Neutrophil (primary cell): ENCODE measurements around the gene PODN.

Experiments
- H3K27ac ChIP-seq: fragments of 200-600 bp; sonication (generic); 2 replicates; pipeline ENCODE4 v1.5.1; 2016; ENCODE audit warnings: mild to moderate bottlenecking, moderate library complexity
- H3K27me3 ChIP-seq: fragments of 200-600 bp; sonication (generic); 2 replicates; pipeline ENCODE4 v1.6.0; 2016; ENCODE audit warnings: mild to moderate bottlenecking
- H3K36me3 ChIP-seq: fragments of 200-600 bp; sonication (generic); 2 replicates; pipeline ENCODE4 v1.5.1; 2017
- H3K4me1 ChIP-seq, 2 experiments: fragments of 200-600 bp in 1 of 2; sonication (generic) in 1 of 2; 1 replicate in 1 of 2; 2 replicates in 1 of 2; pipeline versions ENCODE4 v1.5.1 to v1.6.1; 2013 to 2016; ENCODE audit warnings: low read depth in 1 of 2, low read length in 1 of 2, mild to moderate bottlenecking in 1 of 2, moderate library complexity in 1 of 2; ENCODE audit not compliant: control insufficient read depth in 1 of 2, insufficient read depth in 1 of 2
- H3K4me3 ChIP-seq, 2 experiments: fragments of 200-600 bp in 1 of 2; sonication (generic) in 1 of 2; 1 replicate in 1 of 2; 2 replicates in 1 of 2; pipeline ENCODE4 v1.5.1; 2013 to 2016; ENCODE audit warnings: low read depth in 1 of 2, low read length in 1 of 2, mild to moderate bottlenecking in 1 of 2, moderate library complexity in 1 of 2
- H3K9me3 ChIP-seq: fragments of 200-600 bp; sonication (generic); 2 replicates; pipeline ENCODE4 v1.5.1; 2016
- TF ChIP-seq, protein P1 (sequence below): fragments of 200-600 bp; sonication (generic); IDR thresholded peaks from 2 replicates; pipeline ENCODE4 v1.5.1; 2016; ENCODE audit warnings: antibody characterized with exemption

The PODN gene

DNA sequence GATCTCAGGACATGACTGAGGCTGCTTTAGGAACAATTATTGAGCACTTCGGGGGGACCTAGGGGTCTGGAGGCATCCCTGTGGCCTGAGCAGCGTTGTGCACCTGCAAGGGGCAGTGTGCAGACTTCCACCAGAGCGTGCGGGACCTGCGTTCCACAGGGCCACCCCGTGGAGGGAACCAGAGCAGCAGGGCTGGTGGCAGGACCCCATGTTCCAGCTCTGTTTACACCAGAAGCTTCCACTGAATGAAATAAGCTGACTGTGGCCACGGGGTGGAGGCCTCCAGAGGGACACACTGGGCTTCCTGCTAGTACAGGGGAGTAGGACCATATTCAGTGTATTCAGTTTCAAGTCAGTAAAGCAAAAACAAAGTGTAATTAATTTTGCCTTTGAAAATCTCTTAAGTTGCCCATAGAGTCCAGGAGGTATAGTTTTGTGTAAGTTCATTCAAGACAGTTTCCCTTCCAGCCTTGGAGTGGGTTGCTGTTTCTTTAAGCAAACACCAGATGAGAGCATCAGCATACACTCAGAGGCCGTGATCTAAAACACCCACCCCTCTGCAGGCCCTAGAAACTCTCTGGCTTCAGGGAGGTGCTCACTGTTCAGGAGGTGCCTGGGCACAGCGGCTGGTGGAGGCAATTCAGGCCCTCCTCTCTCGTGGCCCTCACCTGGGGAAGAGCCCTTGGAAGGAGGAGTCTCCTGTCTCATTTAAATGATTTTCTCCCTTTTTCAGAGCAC, 63.8 kb downstream of the PODN start:
- no peak overlapping the region for H3K27ac ChIP-seq

DNA sequence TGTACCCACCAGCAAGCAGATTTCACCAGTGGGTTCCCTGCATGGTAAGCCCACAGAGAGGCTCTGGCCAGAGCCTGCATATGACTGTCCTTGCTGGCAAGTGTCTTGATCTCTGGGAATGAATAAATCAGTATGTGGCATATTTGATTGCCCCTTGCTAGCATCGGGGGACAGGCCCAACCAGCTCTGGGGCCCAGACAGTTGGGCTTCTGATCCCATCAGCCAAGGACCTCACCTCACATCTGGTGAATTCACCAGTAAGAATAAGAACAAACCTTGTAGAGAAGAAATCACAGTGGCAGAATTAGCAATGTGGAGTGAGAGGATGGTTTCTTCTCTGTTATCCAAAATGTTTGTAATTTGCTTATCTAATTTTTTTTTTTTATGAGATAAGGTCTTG, 64.5 kb downstream of the PODN start:
- H3K4me3 ChIP-seq = no peak overlapping the region
- H3K4me1 ChIP-seq = no peaks in the 10 kb centered on the region
- H3K9me3 ChIP-seq = no peaks in the 10 kb centered on the region
- no peaks in the 10 kb centered on the region for H3K27me3 ChIP-seq
- no peaks in the 10 kb centered on the region for H3K36me3 ChIP-seq
- no peak overlapping the region for H3K27ac ChIP-seq
- TF ChIP-seq, protein P1, sequence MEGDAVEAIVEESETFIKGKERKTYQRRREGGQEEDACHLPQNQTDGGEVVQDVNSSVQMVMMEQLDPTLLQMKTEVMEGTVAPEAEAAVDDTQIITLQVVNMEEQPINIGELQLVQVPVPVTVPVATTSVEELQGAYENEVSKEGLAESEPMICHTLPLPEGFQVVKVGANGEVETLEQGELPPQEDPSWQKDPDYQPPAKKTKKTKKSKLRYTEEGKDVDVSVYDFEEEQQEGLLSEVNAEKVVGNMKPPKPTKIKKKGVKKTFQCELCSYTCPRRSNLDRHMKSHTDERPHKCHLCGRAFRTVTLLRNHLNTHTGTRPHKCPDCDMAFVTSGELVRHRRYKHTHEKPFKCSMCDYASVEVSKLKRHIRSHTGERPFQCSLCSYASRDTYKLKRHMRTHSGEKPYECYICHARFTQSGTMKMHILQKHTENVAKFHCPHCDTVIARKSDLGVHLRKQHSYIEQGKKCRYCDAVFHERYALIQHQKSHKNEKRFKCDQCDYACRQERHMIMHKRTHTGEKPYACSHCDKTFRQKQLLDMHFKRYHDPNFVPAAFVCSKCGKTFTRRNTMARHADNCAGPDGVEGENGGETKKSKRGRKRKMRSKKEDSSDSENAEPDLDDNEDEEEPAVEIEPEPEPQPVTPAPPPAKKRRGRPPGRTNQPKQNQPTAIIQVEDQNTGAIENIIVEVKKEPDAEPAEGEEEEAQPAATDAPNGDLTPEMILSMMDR = no peak

More for the DNA sequence above, 63.8 kb downstream of the PODN start:
- H3K4me1 ChIP-seq = no peaks in the 10 kb centered on the region
- no peaks in the 10 kb centered on the region for H3K27me3 ChIP-seq
- no peaks in the 10 kb centered on the region for H3K36me3 ChIP-seq
- TF ChIP-seq, protein P1 = no peak
- H3K9me3 ChIP-seq = no peaks in the 10 kb centered on the region
- no peak overlapping the region for H3K4me3 ChIP-seq

DNA sequence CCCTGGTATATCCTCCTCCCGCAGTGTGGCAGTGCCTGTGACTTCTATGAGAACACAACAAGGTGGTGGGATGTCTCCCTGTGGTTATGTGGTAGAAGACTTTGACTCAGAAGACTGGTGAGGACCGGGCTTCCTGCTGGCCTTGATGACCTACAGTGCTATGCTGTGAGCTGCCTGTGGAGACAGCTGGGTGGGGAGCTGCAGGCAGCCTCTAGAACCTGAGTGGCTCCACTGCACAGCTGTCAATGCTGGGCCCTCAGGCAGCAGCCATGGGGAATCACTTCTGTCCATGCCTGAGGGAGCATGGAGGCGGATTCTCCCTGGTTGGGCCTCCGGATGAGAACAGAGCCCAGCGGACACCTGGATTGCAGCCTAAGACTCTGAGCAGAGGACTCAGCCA, 65.5 kb downstream of the PODN start:
- Histone ChIP-seq H3K4me1 (no peaks in the 10 kb centered on the region), H3K27me3 (no peaks in the 10 kb centered on the region), H3K9me3 (no peaks in the 10 kb centered on the region), H3K4me3 (no peak overlapping the region), H3K36me3 (no peaks in the 10 kb centered on the region), H3K27ac (no peak overlapping the region)
- TF ChIP-seq, protein P1 = no peak

DNA sequence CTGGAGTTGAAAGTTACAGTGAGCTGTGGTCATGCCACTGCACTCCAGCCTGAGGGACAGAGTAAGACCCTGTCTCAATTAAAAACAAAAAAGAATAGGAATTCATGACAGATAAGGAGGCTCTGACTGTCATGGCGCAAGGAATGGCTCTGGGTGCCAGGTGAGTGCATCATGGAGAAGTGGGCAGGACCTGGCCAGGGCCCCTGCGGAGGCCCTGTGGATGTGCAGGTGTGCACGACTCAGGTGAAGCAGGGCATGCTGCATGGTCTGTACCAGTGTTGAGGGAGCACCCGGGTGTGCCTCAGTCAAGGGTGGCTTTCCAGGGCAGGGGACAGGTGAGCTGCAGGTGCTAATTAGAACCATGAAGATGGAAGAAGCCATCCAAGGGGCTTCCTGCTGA, 66.4 kb downstream of the PODN start:
- Histone ChIP-seq H3K36me3 (no peaks in the 10 kb centered on the region), H3K27ac (no peak overlapping the region), H3K4me1 (no peaks in the 10 kb centered on the region), H3K9me3 (no peaks in the 10 kb centered on the region), H3K27me3 (no peaks in the 10 kb centered on the region), H3K4me3 (no peak overlapping the region)
- TF ChIP-seq, protein P1 = no peak

DNA sequence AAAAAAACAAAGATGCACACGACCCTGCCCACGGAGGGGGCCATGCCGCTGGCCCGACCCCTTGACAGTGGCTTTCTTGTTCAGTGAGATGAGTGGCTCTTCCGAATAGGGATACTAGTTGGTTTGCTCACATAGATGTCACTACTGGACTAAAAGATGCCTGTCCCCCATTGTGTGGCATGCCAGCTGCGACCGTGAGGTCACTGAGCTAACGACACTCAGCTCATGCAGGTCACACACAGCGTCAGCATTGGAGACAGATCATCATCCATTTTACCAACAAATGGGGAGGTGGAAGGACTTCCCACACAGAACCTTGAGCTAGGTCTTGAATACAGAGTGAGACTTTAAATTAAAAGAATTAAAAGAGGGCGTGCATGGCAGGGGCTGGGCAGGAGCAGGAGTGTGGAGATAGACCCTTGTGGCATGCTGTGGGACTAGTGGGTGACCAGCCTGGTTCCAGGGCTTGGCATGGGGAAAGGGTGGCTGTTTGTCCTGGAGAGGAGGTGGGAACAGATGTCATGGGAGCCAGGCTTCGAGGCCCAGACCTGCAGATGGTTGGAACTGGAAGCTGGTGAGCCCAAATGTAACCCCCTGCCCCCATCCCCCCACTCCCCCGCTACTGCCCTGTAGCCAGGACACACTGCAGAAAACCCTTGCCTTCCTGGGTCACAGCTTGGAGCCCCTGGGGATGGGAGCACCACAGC, 68.0 kb downstream of the PODN start:
- H3K36me3 ChIP-seq = no peaks in the 10 kb centered on the region
- no peaks in the 10 kb centered on the region for H3K9me3 ChIP-seq
- H3K27ac ChIP-seq = no peak overlapping the region
- H3K4me3 ChIP-seq = no peak overlapping the region
- no peaks in the 10 kb centered on the region for H3K27me3 ChIP-seq
- TF ChIP-seq, protein P1 = no peak
- no peaks in the 10 kb centered on the region for H3K4me1 ChIP-seq
